IMR-90 (cell line): ENCODE results near the gene AMZ1. TPM values are rescaled to one million over a fixed set of nuclear protein-coding genes. Genes with fewer than 3 reads are reported as not detected.

Experiments used
- ATAC-seq: fragments of 200-7000 bp; cut with Tn5 transposase; 2 replicates; pipeline ENCODE4 v1.9.1; 2020; ENCODE audit warnings: low read depth, mild to moderate bottlenecking, moderate library complexity
- BruUV-seq: library from RNA; stranded (reverse); fragments of 400-500 nt; replicated peaks from 2 replicates; lab custom pipeline; 2021; lab: Mats Ljungman, UMichigan
- CTCF ChIA-PET: fragments of 300-600 bp; formaldehyde crosslinking; extraction: SDS; loops from one replicate; lab custom pipeline; 2021; ENCODE audit warnings: antibody characterized with exemption; lab: Yijun Ruan, JAX
- POLR2A ChIA-PET: fragments of 300-600 bp; sonication (Branson Sonifier 250); formaldehyde crosslinking; loops from one replicate; lab custom pipeline; 2022; ENCODE audit warnings: antibody characterized with exemption; ENCODE audit not compliant: unreplicated experiment; lab: Charles Lee
- DNase-seq: peaks from one replicate; pipeline ENCODE4 v3.0.0; 2013
- H2AFZ ChIP-seq: replicated peaks from 2 replicates; pipeline ENCODE3; 2013; ENCODE audit warnings: low read length, mild to moderate bottlenecking; ENCODE audit not compliant: poor library complexity
- H2AK5ac ChIP-seq: 2 replicates; pipeline ENCODE4 v1.6.1; 2013; ENCODE audit warnings: low read depth, low read length, inconsistent platforms
- H2AK9ac ChIP-seq: replicated peaks from 2 replicates; pipeline ENCODE3; 2013; ENCODE audit warnings: mild to moderate bottlenecking, low read depth, low read length, moderate library complexity; ENCODE audit not compliant: poor library complexity
- H2BK120ac ChIP-seq: 2 replicates; pipeline ENCODE4 v1.6.1; 2013; ENCODE audit warnings: low read depth, low read length, inconsistent platforms
- H2BK15ac ChIP-seq: 3 replicates; pipeline ENCODE4 v1.6.1; 2013; ENCODE audit warnings: low read depth, low read length, inconsistent platforms
- H2BK20ac ChIP-seq: 2 replicates; pipeline ENCODE4 v1.6.1; 2013; ENCODE audit warnings: low read depth, mild to moderate bottlenecking, inconsistent platforms, low read length, moderate library complexity
- H2BK5ac ChIP-seq: 2 replicates; pipeline ENCODE4 v1.6.1; 2013; ENCODE audit warnings: mild to moderate bottlenecking, low read depth, low read length, inconsistent platforms; ENCODE audit not compliant: poor library complexity, severe bottlenecking
- H3K14ac ChIP-seq: replicated peaks from 2 replicates; pipeline ENCODE4 v1.6.1; 2013; ENCODE audit warnings: low read depth, low read length, inconsistent platforms
- H3K18ac ChIP-seq: 2 replicates; pipeline ENCODE4 v1.6.1; 2013; ENCODE audit warnings: low read depth, low read length, control low read depth
- H3K23ac ChIP-seq: 2 replicates; pipeline ENCODE4 v1.6.1; 2013; ENCODE audit warnings: low read depth, low read length, inconsistent platforms
- H3K27ac ChIP-seq: 2 replicates; pipeline ENCODE4 v1.5.1; 2013; ENCODE audit warnings: mild to moderate bottlenecking, control low read depth, low read length; ENCODE audit not compliant: insufficient read depth
- H3K27me3 ChIP-seq: 2 replicates; pipeline ENCODE4 v1.6.1; 2013; ENCODE audit warnings: low read length; ENCODE audit not compliant: control insufficient read depth, insufficient read depth
- H3K36me3 ChIP-seq: 2 replicates; pipeline ENCODE4 v1.6.1; 2013; ENCODE audit warnings: low read length, mixed read lengths; ENCODE audit not compliant: control insufficient read depth, insufficient read depth
- H3K4ac ChIP-seq: 2 replicates; pipeline ENCODE4 v1.6.1; 2013; ENCODE audit warnings: low read depth, low read length, inconsistent platforms
- H3K4me1 ChIP-seq: 2 replicates; pipeline ENCODE4 v1.6.1; 2013; ENCODE audit warnings: low read length, mixed read lengths; ENCODE audit not compliant: control insufficient read depth, insufficient read depth
- H3K4me2 ChIP-seq: 2 replicates; pipeline ENCODE4 v1.6.1; 2013; ENCODE audit warnings: low read depth, mild to moderate bottlenecking, control low read depth, low read length, moderate library complexity
- H3K4me3 ChIP-seq: 2 replicates; pipeline ENCODE4 v1.5.1; 2013; ENCODE audit warnings: low read depth, mild to moderate bottlenecking, control low read depth, low read length, moderate library complexity; ENCODE audit not compliant: insufficient read depth
- H3K56ac ChIP-seq: 2 replicates; pipeline ENCODE4 v1.6.1; 2013; ENCODE audit warnings: low read length, inconsistent platforms; ENCODE audit not compliant: insufficient read depth; ENCODE audit errors: extremely low read depth
- H3K79me1 ChIP-seq, 2 experiments: 2 replicates each; pipeline ENCODE4 v1.6.1; 2013; ENCODE audit warnings: low read length in 2 of 2, inconsistent platforms in 1 of 2, low read depth in 1 of 2
- H3K9ac ChIP-seq: 2 replicates; pipeline ENCODE4 v1.6.1; 2013; ENCODE audit warnings: low read depth, low read length, control low read depth
- H3K9me1 ChIP-seq: 2 replicates; pipeline ENCODE4 v1.6.1; 2013; ENCODE audit warnings: low read length, inconsistent platforms; ENCODE audit not compliant: insufficient read depth
- H3K9me3 ChIP-seq: 2 replicates; pipeline ENCODE4 v1.6.1; 2013; ENCODE audit warnings: low read length; ENCODE audit not compliant: control insufficient read depth, insufficient read depth
- H4K20me1 ChIP-seq: 2 replicates; pipeline ENCODE4 v1.6.1; 2013; ENCODE audit warnings: low read length, inconsistent platforms; ENCODE audit not compliant: insufficient read depth
- H4K5ac ChIP-seq: 2 replicates; pipeline ENCODE4 v1.6.1; 2013; ENCODE audit warnings: mild to moderate bottlenecking, low read depth, low read length, control low read depth
- H4K8ac ChIP-seq, 2 experiments: 2 replicates each; pipeline ENCODE4 v1.6.1; 2013; ENCODE audit warnings: low read depth in 2 of 2, low read length in 2 of 2, control low read depth in 1 of 2, inconsistent platforms in 1 of 2
- H4K91ac ChIP-seq: 2 replicates; pipeline ENCODE4 v1.6.1; 2013; ENCODE audit warnings: low read depth, low read length, inconsistent platforms; ENCODE audit not compliant: insufficient read depth
- BHLHE40 ChIP-seq: fragments of 150-350 bp; IDR thresholded peaks from 2 replicates; pipeline ENCODE4 v1.6.1; 2016; ENCODE audit warnings: mild to moderate bottlenecking, low read depth, low read length
- CEBPB ChIP-seq: IDR thresholded peaks from 2 replicates; pipeline ENCODE4 v1.6.1; 2012; ENCODE audit warnings: low read depth, low read length, improper control_type of control experiment
- CHD1 ChIP-seq: IDR thresholded peaks from 2 replicates; pipeline ENCODE4 v1.6.1; 2012; ENCODE audit warnings: low read depth, low read length, improper control_type of control experiment
- CTCF ChIP-seq: conservative IDR thresholded peaks from 2 replicates; pipeline ENCODE4 v1.5.1; 2012; ENCODE audit warnings: mild to moderate bottlenecking, low read depth, low read length, improper control_type of control experiment
- FOS ChIP-seq: fragments of 150-350 bp; IDR thresholded peaks from 2 replicates; pipeline ENCODE4 v1.6.1; 2016; ENCODE audit warnings: low read depth, low read length
- MAFK ChIP-seq: IDR thresholded peaks from 2 replicates; pipeline ENCODE4 v1.6.1; 2012; ENCODE audit warnings: low read depth, low read length, improper control_type of control experiment
- MAZ ChIP-seq: IDR thresholded peaks from 2 replicates; pipeline ENCODE4 v1.6.1; 2012; ENCODE audit warnings: low read depth, mild to moderate bottlenecking, low read length, improper control_type of control experiment, moderate library complexity, borderline replicate concordance
- MXI1 ChIP-seq: IDR thresholded peaks from 2 replicates; pipeline ENCODE4 v1.6.1; 2012; ENCODE audit warnings: low read depth, mild to moderate bottlenecking, low read length, moderate library complexity, borderline replicate concordance
- NFE2L2 ChIP-seq: fragments of 150-350 bp; IDR thresholded peaks from 2 replicates; pipeline ENCODE4 v1.6.1; 2016; ENCODE audit warnings: low read depth, mild to moderate bottlenecking, low read length
- POLR2A ChIP-seq: IDR thresholded peaks from 2 replicates; pipeline ENCODE4 v1.6.1; 2012; ENCODE audit warnings: mild to moderate bottlenecking, low read depth, low read length
- RAD21 ChIP-seq: IDR thresholded peaks from 2 replicates; pipeline ENCODE4 v1.6.1; 2012; ENCODE audit warnings: low read length, improper control_type of control experiment
- SMC3 ChIP-seq: fragments of 150-350 bp; IDR thresholded peaks from 2 replicates; pipeline ENCODE4 v1.6.1; 2016; ENCODE audit warnings: low read depth, mild to moderate bottlenecking, antibody characterized with exemption, low read length, moderate library complexity
- WGBS, 2 experiments: methylation state at CpG; one replicate each; pipeline versions ENCODE4 v1.1.5 to v1.1.7; 2013; ENCODE audit warnings: missing lambda C conversion rate in 2 of 2; ENCODE audit not compliant: insufficient read length in 1 of 2; ENCODE audit errors: extremely low coverage in 2 of 2; 5-methylcytosine and 5-hydroxymethylcytosine counted together
- dilution Hi-C: fragments of 300-500 bp; cut with HindIII; formaldehyde crosslinking; loops from one replicate; pipeline ENCODE4 v1.14.3; 2018; ENCODE audit warnings: low sequenced_read_pairs; ENCODE audit not compliant: unreplicated experiment
- in situ Hi-C: fragments of 300-500 bp; cut with MboI; formaldehyde crosslinking; loops from 3 replicates; pipeline ENCODE4 v1.14.3; 2019; ENCODE audit warnings: low sequenced_read_pairs, inconsistent platforms, mixed read lengths
- intact Hi-C: fragments of 100-400 bp; cut with micrococcal nuclease; formaldehyde crosslinking; loops from 2 replicates; pipeline ENCODE4 v1.10.0; 2022
- polyA plus RNA-seq, 3 experiments: library from polyadenylated mRNA; depleted of rRNA; stranded (reverse); fragments of >200 nt; gene quantifications; 2 replicates each; pipeline ENCODE4 v1.2.3, GENCODE V29; 2012; ENCODE audit warnings: low replicate concordance in 1 of 3
- total RNA-seq: library from RNA; depleted of rRNA; stranded (reverse); fragments of >200 nt; gene quantifications from 2 replicates; pipeline ENCODE4 v1.2.3, GENCODE V29; 2012
- TF ChIP-seq, protein P1 (sequence below): fragments of 150-350 bp; IDR thresholded peaks from 2 replicates; pipeline ENCODE4 v1.6.1; 2016; ENCODE audit warnings: low read depth, mild to moderate bottlenecking, low read length, moderate library complexity, borderline replicate concordance

AMZ1 gene
- total and polyA plus RNA-seq, 2 of the 4 experiments (the other 2 are of a cell fraction) = 0.54 to 1.6 TPM

DNA sequence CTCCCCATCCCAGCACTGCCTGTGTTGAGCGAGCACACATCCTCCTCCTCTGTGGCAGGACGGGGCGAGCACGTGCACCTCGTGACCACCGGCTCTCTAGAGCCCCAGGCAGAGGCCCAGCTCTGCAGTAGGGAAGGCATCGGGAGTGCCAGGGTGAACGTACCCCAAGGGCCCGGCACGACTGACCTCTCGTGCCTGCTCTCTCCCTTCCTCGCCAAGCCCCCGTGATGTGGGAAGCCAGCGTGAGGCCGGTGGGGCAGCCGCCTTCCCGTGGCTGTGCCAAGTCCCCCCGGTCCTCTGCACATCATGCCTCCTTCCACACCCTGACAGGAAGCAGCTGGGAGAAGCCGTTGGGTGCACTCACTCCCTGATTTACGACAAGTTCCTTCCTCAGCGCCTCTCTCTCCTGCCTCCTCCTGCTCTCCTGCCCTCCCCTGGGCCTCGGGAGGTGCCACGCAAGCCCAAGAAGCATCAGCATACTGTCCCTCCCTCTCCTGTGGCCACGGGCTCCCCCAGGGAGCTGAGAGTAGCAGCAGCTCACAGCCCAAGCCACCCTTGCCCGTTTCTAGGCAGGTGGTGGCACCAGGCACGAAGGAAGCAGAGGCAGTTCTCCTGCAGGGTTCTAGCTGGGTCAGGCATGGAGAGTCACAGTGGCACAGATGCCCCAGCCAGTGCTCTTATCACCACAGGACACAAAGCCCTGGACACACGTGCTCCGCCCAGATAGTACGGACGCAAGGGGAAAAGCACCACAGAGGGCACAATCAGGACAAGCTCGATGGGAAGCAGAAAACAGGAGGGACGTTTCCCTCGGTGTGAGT, 47.0 kb downstream of the AMZ1 start (continued):
- no peak for TF ChIP-seq CHD1
- no peak for TF ChIP-seq POLR2A

DNA sequence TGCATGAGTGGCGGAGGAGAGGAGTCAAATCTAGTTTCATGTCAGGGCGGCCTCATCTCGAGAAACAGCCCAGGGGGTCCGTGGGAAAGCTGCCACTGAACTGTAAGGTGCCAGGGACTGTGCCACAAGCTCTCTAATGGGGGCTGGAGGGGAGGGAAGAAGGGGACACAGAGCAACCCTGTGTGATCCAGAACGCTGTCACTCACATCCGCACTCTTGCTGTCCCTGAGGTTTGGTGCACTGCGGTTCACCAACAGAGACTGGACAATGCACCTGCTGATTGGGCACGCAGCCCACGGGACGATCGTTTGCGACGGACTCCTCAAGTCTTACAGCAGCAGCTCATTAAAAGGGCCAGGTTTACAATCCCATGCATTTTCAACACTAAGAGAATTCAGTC, 47.7 kb downstream of the AMZ1 start:
- no peak overlapping the region for H3K27ac ChIP-seq
- H3K4me1 ChIP-seq = peaks cover 5% of the 10 kb centered on the region; the same call in 1 of the 2 replicates
- DNase-seq (no peak), ATAC-seq (no peak)
- H2BK5ac ChIP-seq = no peak overlapping the region
- no peak overlapping the region for H2BK120ac ChIP-seq
- no peak overlapping the region for H3K4me3 ChIP-seq
- no peak overlapping the region for H3K9ac ChIP-seq
- intact Hi-C loops (no loop called here), dilution Hi-C loops (no loop called here), in situ Hi-C loops (no loop called here)
- H3K56ac ChIP-seq = no peak overlapping the region
- no peaks in the 10 kb centered on the region for H3K9me3 ChIP-seq
- peaks cover 18% of the 10 kb centered on the region for H4K20me1 ChIP-seq
- peaks cover 49 to 85% of the 10 kb centered on the region in 2 experiments for H3K79me1 ChIP-seq
- no peak overlapping the region for H4K91ac ChIP-seq
- no peak overlapping the region for H3K18ac ChIP-seq
- no peak overlapping the region for H2BK20ac ChIP-seq
- peaks cover 15% of the 10 kb centered on the region for H3K36me3 ChIP-seq
- peaks cover 12% of the 10 kb centered on the region for H3K9me1 ChIP-seq
- peak overlapping the region; percentile 60; the same call in 1 of the 2 replicates for H3K4ac ChIP-seq
- no peak overlapping the region for H4K8ac ChIP-seq
- no peaks in the 10 kb centered on the region for H3K27me3 ChIP-seq
- POLR2A ChIA-PET = no interaction called here
- H2BK15ac ChIP-seq = no peak overlapping the region
- no peak overlapping the region for H2AK5ac ChIP-seq
- no peak overlapping the region for H2AK9ac ChIP-seq
- no peak overlapping the region for H3K23ac ChIP-seq
- CTCF ChIA-PET = no interaction called here
- no peak overlapping the region for H4K5ac ChIP-seq
- no peak overlapping the region for H3K14ac ChIP-seq
- WGBS, 2 experiments = 100% methylated on average over 4 of the region's 13 CpGs; no CpG with 5 or more reads in 1 of the 2 experiments
- BruUV-seq = no TSS peak
- H2AFZ ChIP-seq = no peak overlapping the region
- no peak overlapping the region for H3K4me2 ChIP-seq
- TF ChIP-seq CEBPB (no peak), CHD1 (no peak), MAFK (no peak), CTCF (no peak), FOS (no peak), BHLHE40 (no peak), NFE2L2 (no peak), MAZ (no peak), MXI1 (no peak), SMC3 (no peak), POLR2A (no peak), RAD21 (no peak)
- TF ChIP-seq, protein P1, sequence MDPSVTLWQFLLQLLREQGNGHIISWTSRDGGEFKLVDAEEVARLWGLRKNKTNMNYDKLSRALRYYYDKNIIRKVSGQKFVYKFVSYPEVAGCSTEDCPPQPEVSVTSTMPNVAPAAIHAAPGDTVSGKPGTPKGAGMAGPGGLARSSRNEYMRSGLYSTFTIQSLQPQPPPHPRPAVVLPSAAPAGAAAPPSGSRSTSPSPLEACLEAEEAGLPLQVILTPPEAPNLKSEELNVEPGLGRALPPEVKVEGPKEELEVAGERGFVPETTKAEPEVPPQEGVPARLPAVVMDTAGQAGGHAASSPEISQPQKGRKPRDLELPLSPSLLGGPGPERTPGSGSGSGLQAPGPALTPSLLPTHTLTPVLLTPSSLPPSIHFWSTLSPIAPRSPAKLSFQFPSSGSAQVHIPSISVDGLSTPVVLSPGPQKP = no peak
